ENCODE data around the gene SLC39A13.

The SLC39A13 gene

GRCh38 chr11:47406896-47407745 is 1.3 kb upstream of the SLC39A13 start:
- no peak for DNase-seq

- DNase-seq, result no peak
Observed at GRCh38 chr11:47408598-47409439, 429 bp downstream of the SLC39A13 start.

GRCh38 chr11:47409440-47410369 is 1.3 kb downstream of the SLC39A13 start:
- no peak for DNase-seq

- DNase-seq, result no peak
Observed at GRCh38 chr11:47410370-47411264, 2.2 kb downstream of the SLC39A13 start.

GRCh38 chr11:47411884-47412746 is 3.7 kb downstream of the SLC39A13 start:
- DNase-seq, result no peak

- DNase-seq, result no peak
Observed at GRCh38 chr11:47413351-47413750, 5.0 kb downstream of the SLC39A13 start.

- no peak for DNase-seq
Observed at GRCh38 chr11:47413908-47414684, 5.7 kb downstream of the SLC39A13 start.

- DNase-seq, result no peak
Observed at GRCh38 chr11:47414685-47415070, 6.3 kb downstream of the SLC39A13 start.

GRCh38 chr11:47415091-47415854 is 6.9 kb downstream of the SLC39A13 start:
- no peak for DNase-seq

- DNase-seq, result no peak
Observed at GRCh38 chr11:47415949-47416472, 7.6 kb downstream of the SLC39A13 start.

GRCh38 chr11:47417712-47418111 is 9.3 kb downstream of the SLC39A13 start:
- DNase-seq, result no peak

GRCh38 chr11:47418454-47419259 is 10.3 kb downstream of the SLC39A13 start:
- DNase-seq, result no peak

- DNase-seq, result no peak
Observed at GRCh38 chr11:47425611-47426010, 17.2 kb downstream of the SLC39A13 start.

GRCh38 chr11:47426062-47426956 is 17.9 kb downstream of the SLC39A13 start, which contains the start of gene PSMC3:
PSMC3 (minus strand) TSS chr11:47426439; CDS start chr11:47426279, 160 bp downstream.
- peak; percentile 87 for DNase-seq

GRCh38 chr11:47430524-47430923 is 22.1 kb downstream of the SLC39A13 start:
- no peak for DNase-seq

- DNase-seq, result no peak
Observed at GRCh38 chr11:47431356-47432083, 23.1 kb downstream of the SLC39A13 start.

All from NCI-H2107 (cell line).